Lower lobe of right lung (tissue), 2 donors: ENCODE results near the gene HDAC9. TPM values are rescaled to one million over a fixed set of nuclear protein-coding genes. Genes with fewer than 3 reads are reported as not detected.

Experiments used
- ATAC-seq, 2 donors: fragments of 200-7000 bp; cut with Tn5 transposase; one replicate each; pipeline ENCODE4 v1.9.1; 2020 to 2022; ENCODE audit warnings: mild to moderate bottlenecking in 2 of 2, moderate library complexity in 2 of 2
- DNase-seq: peaks from one replicate; pipeline ENCODE4 v3.0.0-alpha.2; 2020
- H3K27ac ChIP-seq: fragments of 200-600 bp; one replicate; pipeline ENCODE4 v1.8.0; 2022
- H3K27me3 ChIP-seq: fragments of 200-600 bp; one replicate; pipeline ENCODE4 v1.8.0; 2022; ENCODE audit warnings: low read depth
- H3K36me3 ChIP-seq: fragments of 200-600 bp; one replicate; pipeline ENCODE4 v1.8.0; 2022; ENCODE audit warnings: mild to moderate bottlenecking
- H3K4me1 ChIP-seq: fragments of 200-600 bp; one replicate; pipeline ENCODE4 v1.8.0; 2022
- H3K4me3 ChIP-seq: fragments of 200-600 bp; one replicate; pipeline ENCODE4 v1.8.0; 2022; ENCODE audit warnings: mild to moderate bottlenecking
- H3K9me3 ChIP-seq: fragments of 200-600 bp; one replicate; pipeline ENCODE4 v1.8.0; 2022
- CTCF ChIP-seq: fragments of 200-600 bp; IDR thresholded peaks from one replicate; pipeline ENCODE4 v1.8.0; 2022; ENCODE audit warnings: antibody characterized with exemption, mild to moderate bottlenecking
- intact Hi-C: fragments of 100-400 bp; cut with DNase I; formaldehyde crosslinking; loops from one replicate; pipeline ENCODE4 v1.11.0; 2022
- total RNA-seq: library from RNA; stranded (reverse); fragmentation: NEBNext Ultra II Directional; extraction: Animal tissue kit (Norgen Biotek cat#: 25700); gene quantifications from one replicate; pipeline ENCODE4 v1.2.1, GENCODE V29; 2021
- donor health status: DM: no; HTN: yes; CAD: no; lungs with severe emphysema.

The HDAC9 gene
- total RNA-seq, 1 donor from 2014 or later, result 14.3 TPM

DNA sequence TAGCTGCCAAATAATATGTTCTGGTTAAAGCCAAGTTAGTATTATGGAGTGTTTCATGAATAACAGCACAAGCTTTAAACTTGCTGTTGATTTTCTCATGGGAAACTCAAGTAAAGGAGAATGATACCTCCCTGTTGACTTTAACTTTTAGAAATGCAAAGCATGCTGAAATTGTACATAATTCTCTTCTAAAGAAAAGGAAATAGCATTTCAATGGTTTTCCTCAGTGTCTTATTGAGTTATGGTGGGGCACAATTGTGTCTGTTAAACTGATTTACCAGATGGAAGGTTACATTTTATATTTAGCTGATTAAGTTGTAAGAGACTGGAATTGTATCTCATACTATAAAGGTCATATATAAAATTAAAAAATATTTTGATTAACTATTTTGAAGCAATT lies 119.3 kb downstream of the HDAC9 start:
- no peak overlapping the region for H3K27ac ChIP-seq
- no peaks in the 10 kb centered on the region for H3K36me3 ChIP-seq
- intact Hi-C loops, result no loop called here
- no peak overlapping the region for H3K4me3 ChIP-seq
- no peaks in the 10 kb centered on the region for H3K4me1 ChIP-seq
- no peaks in the 10 kb centered on the region for H3K27me3 ChIP-seq
- no peak for TF ChIP-seq CTCF
- no peak for DNase-seq
- no peaks in the 10 kb centered on the region for H3K9me3 ChIP-seq
- no peak for ATAC-seq

GRCh38 chr7:18619311-18619710 lies 123.8 kb downstream of the HDAC9 start:
- no peaks in the 10 kb centered on the region for H3K27me3 ChIP-seq
- intact Hi-C loops, result no loop called here
- H3K4me3 ChIP-seq, result no peak overlapping the region
- no peaks in the 10 kb centered on the region for H3K4me1 ChIP-seq
- no peak overlapping the region for H3K27ac ChIP-seq
- H3K9me3 ChIP-seq, result no peaks in the 10 kb centered on the region
- DNase-seq (no peak), ATAC-seq (no peak)
- no peak for TF ChIP-seq CTCF
- H3K36me3 ChIP-seq, result no peaks in the 10 kb centered on the region

DNA sequence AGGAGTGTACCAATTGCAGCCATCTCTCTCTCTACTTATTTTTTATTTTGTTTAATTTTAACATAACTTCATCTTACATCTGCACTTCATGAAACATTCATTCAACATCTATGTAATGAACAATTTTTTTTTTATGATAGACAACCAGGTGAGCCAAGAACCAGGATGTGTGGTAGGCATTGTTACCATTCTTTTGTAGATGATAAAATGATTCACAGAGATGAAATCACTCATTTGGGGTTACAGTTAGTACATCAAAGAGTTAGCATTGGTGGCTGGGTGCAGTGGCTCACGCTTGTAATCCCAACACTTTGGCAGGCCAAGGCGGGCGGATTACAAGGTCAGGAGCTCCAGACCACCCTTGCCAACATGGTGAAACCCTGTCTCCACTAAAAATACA lies 127.8 kb downstream of the HDAC9 start:
- H3K4me3 ChIP-seq, result no peak overlapping the region
- no peaks in the 10 kb centered on the region for H3K4me1 ChIP-seq
- TF ChIP-seq CTCF, result no peak
- intact Hi-C loops, result no loop called here
- H3K27ac ChIP-seq, result no peak overlapping the region
- no peaks in the 10 kb centered on the region for H3K36me3 ChIP-seq
- ATAC-seq, result no peak
- no peak for DNase-seq
- no peaks in the 10 kb centered on the region for H3K9me3 ChIP-seq
- no peaks in the 10 kb centered on the region for H3K27me3 ChIP-seq

DNA sequence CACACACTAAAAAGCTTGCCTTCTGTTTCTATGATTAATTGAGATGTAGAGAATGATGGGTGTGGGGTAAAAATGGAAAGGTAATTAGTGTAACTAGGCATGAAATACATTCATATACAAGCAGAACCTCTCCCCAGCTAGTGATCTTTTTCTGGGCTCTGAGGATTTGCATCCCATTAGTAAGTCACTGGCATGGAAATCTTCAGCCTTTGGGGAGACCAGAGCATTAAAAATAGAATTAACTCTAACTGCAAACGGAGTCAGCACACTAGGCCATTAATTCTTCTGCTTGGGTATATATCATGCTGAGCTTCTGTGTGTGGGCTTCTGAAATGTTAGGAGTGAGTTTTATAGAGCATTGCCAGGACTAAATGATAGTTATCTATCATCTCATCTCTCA lies 128.9 kb downstream of the HDAC9 start:
- DNase-seq, result no peak
- Histone ChIP-seq H3K27ac (no peak overlapping the region), H3K36me3 (no peaks in the 10 kb centered on the region), H3K27me3 (no peaks in the 10 kb centered on the region), H3K9me3 (no peaks in the 10 kb centered on the region), H3K4me1 (no peaks in the 10 kb centered on the region), H3K4me3 (no peak overlapping the region)
- ATAC-seq, result no peak
- intact Hi-C loops, result no loop called here
- no peak for TF ChIP-seq CTCF

DNA sequence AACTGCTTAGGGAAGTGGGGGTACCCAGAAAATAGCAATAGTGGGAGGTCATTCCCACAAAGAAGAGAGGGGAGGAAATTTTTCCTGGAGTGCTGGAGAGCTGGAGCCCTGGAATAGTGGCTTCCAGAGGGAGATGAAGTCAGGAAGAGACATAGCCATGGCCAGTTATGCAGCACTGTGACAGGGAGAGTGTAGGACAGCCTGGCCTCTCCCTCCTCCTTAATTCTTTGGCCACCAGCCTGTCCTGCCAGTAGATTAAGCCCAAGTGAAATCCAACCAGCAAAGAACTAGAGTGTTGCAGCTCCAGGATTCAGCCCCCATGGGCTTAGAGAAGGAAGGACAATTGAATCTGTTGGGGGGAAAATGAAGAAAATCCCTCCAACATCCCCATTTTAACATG lies 130.5 kb downstream of the HDAC9 start:
- Histone ChIP-seq H3K36me3 (no peaks in the 10 kb centered on the region), H3K9me3 (no peaks in the 10 kb centered on the region), H3K27me3 (no peaks in the 10 kb centered on the region), H3K4me1 (no peaks in the 10 kb centered on the region), H3K27ac (no peak overlapping the region), H3K4me3 (no peak overlapping the region)
- DNase-seq (no peak), ATAC-seq (no peak)
- intact Hi-C loops, result no loop called here
- no peak for TF ChIP-seq CTCF

DNA sequence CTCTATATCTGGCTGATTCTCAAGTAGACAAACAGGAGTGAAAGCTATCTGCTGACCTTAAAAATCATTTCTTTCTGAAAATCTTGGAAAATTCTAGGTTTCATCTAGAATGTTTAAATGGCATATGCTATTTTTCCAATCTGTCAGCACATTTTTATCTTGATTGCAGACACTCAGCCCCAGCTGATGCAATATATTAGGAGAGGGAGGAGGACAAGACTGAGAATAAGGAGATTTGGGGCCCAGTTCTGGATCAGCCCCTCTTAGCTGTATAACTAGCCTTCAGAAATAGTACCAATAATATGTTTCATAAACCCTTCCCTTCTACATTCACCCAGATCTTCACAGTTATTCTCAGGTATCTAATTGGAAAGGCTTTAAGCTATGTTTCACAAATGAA lies 131.2 kb downstream of the HDAC9 start:
- DNase-seq (no peak), ATAC-seq (no peak)
- Histone ChIP-seq H3K36me3 (no peaks in the 10 kb centered on the region), H3K4me1 (no peaks in the 10 kb centered on the region), H3K4me3 (no peak overlapping the region), H3K27ac (no peak overlapping the region), H3K9me3 (no peaks in the 10 kb centered on the region), H3K27me3 (no peaks in the 10 kb centered on the region)
- intact Hi-C loops, result no loop called here
- TF ChIP-seq CTCF, result no peak
